ENCODE measurements around the gene MTCL3.

Gene MTCL3

DNA sequence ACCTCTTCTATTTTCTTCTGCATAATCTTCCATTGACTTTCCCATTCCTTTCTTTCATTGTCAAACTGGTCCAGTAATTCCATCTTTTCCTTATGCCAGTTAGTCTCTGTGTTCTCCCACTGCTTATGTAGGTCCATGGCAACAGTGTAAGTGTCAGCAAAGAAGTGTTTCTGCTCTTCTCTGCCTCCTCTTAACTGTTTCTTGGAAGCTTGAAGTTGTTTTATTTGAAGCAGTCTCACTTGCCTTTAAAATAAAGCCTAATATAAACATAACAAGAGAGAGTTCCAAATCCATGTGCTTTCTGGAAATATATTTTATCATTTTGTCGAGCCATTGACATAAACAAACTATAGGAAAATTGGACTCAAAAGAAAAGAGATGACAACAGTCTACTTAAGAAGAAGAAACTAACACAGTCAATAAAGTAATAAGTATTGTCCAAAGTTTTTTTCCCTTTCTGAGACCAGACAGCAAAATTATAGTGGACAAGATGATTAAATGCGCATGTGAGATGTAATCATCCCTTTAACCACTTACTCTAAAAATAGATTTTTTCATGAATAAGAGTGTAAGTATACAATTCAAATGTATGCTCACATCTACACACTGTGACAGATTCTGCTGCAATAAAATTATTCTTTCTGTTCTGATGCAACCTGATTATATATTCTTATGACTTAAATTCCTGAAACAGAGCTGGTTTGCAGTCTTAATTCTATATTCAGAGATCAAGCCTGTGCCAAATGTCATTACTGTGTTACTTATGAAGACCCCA, 65.1 kb downstream of the MTCL3 start:
- WGBS, 5 donors = 74 to 91% (median 85%) methylated on average over 2 of the region's 2 CpGs
- Histone ChIP-seq H3K27ac (no peak overlapping the region), H3K36me3 (peaks cover 0 to 3% (median 0%) of the 10 kb centered on the region in 6 donors), H3K9me3 (no peaks in the 10 kb centered on the region), H3K4me3 (no peak overlapping the region), H3K4me1 (peaks cover 0 to 12% (median 5%) of the 10 kb centered on the region in 6 donors), H3K27me3 (replicated peaks in 1 of 7) (no peaks in the 10 kb centered on the region)
- intact Hi-C loops (cut with DNase I; ENCODE audit: low total_unique reads) = no loop called here
- no peak for TF ChIP-seq POLR2AphosphoS5 (IDR thresholded peaks at IDR 0.05)
- TF ChIP-seq POLR2A (IDR thresholded peaks at IDR 0.05) = no peak
- TF ChIP-seq, protein P1, sequence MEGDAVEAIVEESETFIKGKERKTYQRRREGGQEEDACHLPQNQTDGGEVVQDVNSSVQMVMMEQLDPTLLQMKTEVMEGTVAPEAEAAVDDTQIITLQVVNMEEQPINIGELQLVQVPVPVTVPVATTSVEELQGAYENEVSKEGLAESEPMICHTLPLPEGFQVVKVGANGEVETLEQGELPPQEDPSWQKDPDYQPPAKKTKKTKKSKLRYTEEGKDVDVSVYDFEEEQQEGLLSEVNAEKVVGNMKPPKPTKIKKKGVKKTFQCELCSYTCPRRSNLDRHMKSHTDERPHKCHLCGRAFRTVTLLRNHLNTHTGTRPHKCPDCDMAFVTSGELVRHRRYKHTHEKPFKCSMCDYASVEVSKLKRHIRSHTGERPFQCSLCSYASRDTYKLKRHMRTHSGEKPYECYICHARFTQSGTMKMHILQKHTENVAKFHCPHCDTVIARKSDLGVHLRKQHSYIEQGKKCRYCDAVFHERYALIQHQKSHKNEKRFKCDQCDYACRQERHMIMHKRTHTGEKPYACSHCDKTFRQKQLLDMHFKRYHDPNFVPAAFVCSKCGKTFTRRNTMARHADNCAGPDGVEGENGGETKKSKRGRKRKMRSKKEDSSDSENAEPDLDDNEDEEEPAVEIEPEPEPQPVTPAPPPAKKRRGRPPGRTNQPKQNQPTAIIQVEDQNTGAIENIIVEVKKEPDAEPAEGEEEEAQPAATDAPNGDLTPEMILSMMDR (IDR thresholded peaks at IDR 0.05 in 8 of 11, conservative IDR thresholded peaks at IDR 0.05 in 3 of 11) = no peak
- DNase-seq = no peak

DNA sequence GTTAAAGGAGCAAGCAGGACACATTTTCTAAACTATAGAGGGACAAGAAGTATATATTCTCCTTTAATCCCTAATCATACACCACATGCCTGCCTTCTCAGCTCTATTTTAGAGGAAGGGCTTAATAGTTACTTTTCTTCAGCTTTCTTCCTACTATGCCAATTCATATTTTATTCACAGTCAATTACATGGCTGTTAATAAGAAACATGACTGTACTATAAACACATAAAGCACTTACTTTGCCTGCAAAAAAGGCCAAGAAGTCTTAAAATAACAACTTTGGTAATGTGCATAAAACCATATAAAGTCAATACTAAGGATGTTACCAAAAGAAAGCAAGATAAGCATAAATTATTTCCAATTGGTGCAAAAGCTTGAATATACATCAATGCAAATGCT, 66.3 kb downstream of the MTCL3 start:
- Histone ChIP-seq H3K27me3 (replicated peaks in 1 of 7) (no peaks in the 10 kb centered on the region), H3K27ac (no peak overlapping the region), H3K4me3 (no peak overlapping the region), H3K4me1 (peaks cover 0 to 11% (median 2%) of the 10 kb centered on the region in 6 donors), H3K36me3 (peaks cover 0 to 5% (median 0%) of the 10 kb centered on the region in 6 donors), H3K9me3 (no peaks in the 10 kb centered on the region)
- no peak for DNase-seq
- intact Hi-C loops (cut with DNase I; ENCODE audit: low total_unique reads) = no loop called here
- no peak for TF ChIP-seq POLR2A (IDR thresholded peaks at IDR 0.05)
- no peak for TF ChIP-seq POLR2AphosphoS5 (IDR thresholded peaks at IDR 0.05)
- TF ChIP-seq, protein P1 (IDR thresholded peaks at IDR 0.05 in 8 of 11, conservative IDR thresholded peaks at IDR 0.05 in 3 of 11) = no peak

DNA sequence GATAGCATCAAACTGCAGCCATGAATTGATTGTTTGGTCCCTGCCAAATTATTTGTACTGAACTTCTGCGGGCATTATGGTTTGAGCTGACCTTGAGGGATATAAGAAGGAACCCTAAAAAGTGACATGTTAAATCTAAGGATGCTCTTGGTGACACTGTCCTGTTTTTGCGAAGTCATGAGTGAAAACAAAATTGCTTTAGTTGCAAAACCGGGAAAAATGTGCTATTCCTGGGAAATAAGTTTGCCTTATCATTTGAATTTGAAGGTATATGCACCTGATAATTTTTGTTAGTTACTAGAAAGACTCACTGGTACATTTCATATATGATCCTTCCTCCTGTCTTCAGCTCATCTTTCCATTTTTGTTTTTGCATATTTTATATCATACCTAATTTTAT, 67.7 kb downstream of the MTCL3 start:
- no peak for DNase-seq
- H3K9me3 ChIP-seq = no peaks in the 10 kb centered on the region
- 89 to 98% (median 91%) methylated on average over 3 of the region's 3 CpGs for WGBS, 5 donors

DNA sequence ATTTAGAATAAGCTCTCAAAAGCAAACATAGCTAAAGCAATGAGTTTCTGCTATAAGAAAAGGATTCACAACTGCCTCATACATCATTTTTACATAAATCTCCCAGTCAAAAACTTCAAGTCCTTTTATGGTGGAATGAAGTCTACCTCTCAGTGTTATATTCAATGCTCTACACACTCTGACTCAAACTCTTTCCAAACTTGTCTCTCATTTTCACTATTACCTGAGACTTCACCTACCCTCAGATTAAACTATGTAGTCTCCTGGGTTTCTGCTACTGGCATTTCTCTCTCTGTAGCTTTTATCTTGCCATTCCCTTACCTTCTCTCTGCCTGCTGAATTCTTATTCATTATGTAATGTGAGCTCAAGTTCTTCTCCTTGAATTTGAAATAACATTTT, 71.4 kb downstream of the MTCL3 start:
- intact Hi-C loops (cut with DNase I; ENCODE audit: low total_unique reads) = no loop called here
- TF ChIP-seq, protein P1 (IDR thresholded peaks at IDR 0.05 in 8 of 11, conservative IDR thresholded peaks at IDR 0.05 in 3 of 11) = no peak
- TF ChIP-seq POLR2AphosphoS5 (IDR thresholded peaks at IDR 0.05) = no peak
- TF ChIP-seq POLR2A (IDR thresholded peaks at IDR 0.05) = no peak
- Histone ChIP-seq H3K4me1 (no peaks in the 10 kb centered on the region), H3K27ac (no peak overlapping the region), H3K27me3 (replicated peaks in 1 of 7) (no peaks in the 10 kb centered on the region), H3K4me3 (no peak overlapping the region), H3K36me3 (peaks cover 0 to 5% (median 0%) of the 10 kb centered on the region in 6 donors), H3K9me3 (no peaks in the 10 kb centered on the region)
- no peak for DNase-seq

More for the DNA sequence above, 67.7 kb downstream of the MTCL3 start:
- Histone ChIP-seq H3K4me1 (no peaks in the 10 kb centered on the region), H3K27ac (no peak overlapping the region), H3K4me3 (no peak overlapping the region), H3K27me3 (replicated peaks in 1 of 7) (no peaks in the 10 kb centered on the region), H3K36me3 (peaks cover 0 to 5% (median 0%) of the 10 kb centered on the region in 6 donors)
- TF ChIP-seq POLR2A (IDR thresholded peaks at IDR 0.05) (no peak), POLR2AphosphoS5 (IDR thresholded peaks at IDR 0.05) (no peak)
- intact Hi-C loops (cut with DNase I; ENCODE audit: low total_unique reads) = no loop called here

Data from spleen (tissue), 11 donors.